Stimulated activated CD4-positive, alpha-beta T cell treated with anti-CD3 and anti-CD28 coated beads, TNF-alpha, amount 100 ng/mL, for 24 hours (primary cell): ENCODE results near the gene LRFN4.
A peak's percentile ranks its signal among the peaks of the same experiment; 100 is the strongest.
"Not testable (repeated sequence)": the region's sequence is repeated elsewhere in the genome, so short reads cannot be mapped to it uniquely, and the experiment has no call there.

Experiments
- DNase-seq, 3 experiments: peaks; one replicate each; pipeline ENCODE4 v3.0.0-alpha.2; 2020; ENCODE audit warnings: low read depth in 3 of 3

LRFN4 gene

DNA sequence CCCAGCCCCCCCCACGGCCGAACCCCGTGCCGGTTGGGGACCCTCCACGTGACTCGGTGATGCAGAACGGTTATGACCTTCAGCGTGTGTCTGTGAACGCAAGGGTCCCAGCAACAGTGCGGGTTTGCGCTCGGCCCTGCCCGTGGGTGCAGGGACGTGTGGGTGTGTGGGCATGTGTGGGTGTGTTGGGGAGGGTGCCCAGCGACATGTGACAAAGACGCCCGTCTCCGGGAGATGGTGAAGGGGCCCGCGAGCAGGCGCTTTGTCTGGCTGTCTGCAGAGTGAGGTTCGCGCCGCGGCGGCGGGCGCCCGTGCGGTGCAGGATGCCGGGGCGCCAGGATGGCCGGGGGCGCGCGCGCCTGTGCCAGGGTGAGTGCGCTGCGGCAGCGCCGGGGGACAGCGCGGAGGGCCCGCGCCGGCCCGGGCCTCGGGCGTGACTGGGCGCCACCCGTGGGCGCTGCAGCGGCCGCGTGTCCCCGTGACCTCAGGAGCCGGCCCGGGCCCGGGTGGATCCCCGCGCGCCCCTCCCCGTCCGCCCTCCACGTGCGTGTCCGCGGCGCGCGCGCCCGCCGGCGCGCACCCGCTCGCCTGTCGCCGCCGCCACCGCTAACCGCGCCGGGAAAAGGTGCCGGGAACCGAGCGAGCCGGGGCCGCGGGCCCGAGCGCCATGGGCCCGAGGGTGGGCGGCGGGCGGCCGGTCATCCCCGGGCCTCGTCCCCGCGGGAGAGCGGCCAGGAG is at the start of gene LRFN4:
Gene LRFN4 (plus strand): TSS at position 569 of the 738 bp plus-strand sequence. CDS start 681 bp downstream, outside the sequence.
- DNase-seq = peak in 1 of 3 experiments; percentile 36

DNA sequence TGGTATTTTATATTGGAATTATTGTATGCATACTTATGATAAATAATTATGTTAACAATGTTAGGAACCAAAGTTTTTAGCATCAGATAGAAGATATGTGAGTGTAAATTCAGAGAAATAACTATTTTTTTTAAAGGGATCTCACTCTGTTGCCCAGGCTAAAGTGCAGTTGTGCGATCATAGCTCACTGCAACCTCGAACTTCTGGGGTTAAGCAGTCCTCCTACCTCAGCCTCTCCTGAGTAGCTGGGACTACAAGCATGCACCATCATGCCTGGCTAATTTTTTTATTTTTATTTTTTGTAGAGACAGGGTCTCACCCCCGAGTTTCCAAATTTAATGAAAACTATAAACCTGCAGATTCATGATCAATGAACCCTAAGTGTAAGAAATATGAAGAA is 47.3 kb upstream of the LRFN4 start:
- DNase-seq = no peak

DNA sequence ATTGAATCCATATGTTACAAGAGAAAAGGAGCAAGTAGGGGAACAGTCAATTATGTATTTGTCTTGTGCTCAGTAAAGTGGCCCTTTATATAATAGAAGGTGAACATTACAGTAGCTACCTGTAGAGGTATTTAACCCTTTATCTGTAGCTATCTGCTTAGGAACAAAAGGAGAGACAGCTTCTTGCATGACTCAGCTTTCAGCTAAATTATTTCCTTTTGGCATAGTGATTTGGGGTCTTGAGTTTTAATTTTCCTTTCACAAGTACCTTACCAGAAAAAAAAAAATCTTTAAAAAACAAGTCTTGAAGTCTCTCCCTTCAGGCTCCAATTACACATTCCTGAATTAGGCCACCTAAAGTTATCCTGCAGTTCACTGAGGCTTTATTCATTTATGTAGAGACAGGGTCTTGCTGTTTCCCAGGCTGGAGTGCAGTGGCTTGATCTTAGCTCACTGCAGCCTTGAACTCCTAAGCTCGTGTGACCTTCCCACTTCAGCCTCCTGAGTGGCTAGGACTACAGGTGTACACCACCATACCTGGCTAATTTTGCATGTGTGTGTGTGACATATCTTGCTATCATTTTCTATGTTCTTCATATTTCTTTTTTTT is 46.2 kb upstream of the LRFN4 start:
- DNase-seq = no peak

DNA sequence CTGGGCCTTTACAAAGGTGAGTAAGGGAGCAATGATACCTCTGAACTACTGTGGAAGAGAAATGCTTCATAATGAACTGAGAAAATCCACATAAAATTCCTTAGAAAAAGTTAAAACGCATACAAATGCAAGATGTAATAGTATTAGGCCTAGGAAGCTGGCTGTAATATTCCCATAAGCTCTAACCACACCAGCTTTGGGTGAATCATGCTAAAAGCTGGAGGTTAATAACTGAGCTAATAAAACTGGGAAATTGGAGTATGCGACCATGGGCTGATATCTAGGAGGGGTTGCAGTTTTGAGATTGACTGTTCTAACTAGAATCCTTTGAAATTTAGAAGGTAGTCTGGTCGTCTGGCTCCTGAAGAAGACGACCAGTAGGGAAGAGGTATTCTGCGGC is 42.2 kb upstream of the LRFN4 start:
- DNase-seq = no peak

DNA sequence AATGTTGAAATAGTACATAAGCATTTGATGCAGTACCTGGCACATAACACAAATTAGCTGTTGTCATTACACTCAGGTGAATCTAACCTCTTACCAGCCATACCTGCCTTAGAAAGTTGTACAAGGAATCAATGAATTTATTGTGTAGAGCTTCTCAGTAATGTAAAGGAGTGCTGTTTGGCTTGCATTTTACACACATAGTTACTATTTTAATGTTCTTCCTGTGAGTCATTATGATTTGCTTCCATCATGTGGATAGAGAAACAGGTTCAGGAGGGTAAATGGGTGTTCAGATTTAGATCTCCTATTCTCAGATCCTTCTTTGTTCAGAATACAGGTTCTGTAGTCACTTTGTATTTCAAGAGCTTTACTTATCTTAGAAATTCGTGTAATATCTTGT is 41.2 kb upstream of the LRFN4 start:
- no peak for DNase-seq

DNA sequence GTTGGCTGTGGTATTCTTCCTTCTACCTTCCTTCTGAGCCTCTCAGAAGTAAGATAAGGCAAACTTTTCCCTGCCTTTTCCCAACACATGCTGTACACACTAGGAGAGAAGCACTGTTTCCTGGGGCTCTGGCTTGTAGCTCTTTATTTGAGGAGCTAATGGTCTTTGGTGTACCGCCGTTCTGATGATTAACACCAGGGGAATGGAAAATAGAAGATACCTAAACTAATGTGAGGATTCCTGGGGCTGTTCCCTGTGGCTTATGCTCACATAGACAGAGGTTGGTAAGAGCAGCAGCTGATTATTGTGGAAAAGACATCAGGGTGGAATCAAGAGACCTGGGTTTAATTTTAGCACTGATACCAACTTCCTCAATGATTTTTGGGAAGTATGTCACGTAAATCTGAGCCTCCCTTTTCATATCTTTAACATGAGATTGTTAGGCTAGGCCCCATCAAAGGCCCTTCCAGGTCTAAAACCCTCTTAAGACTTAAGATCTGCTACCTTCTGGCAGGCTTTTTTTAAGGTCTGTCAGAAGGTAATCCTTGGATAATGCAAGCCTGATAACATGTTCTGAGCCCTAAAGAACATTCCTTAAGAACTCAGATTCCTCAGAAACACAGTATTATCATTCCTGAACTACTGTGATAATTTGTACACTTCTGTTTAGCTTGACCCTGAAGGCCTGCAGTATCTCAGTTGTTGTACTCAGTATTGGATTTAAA is 38.5 kb upstream of the LRFN4 start:
- DNase-seq = no peak

DNA sequence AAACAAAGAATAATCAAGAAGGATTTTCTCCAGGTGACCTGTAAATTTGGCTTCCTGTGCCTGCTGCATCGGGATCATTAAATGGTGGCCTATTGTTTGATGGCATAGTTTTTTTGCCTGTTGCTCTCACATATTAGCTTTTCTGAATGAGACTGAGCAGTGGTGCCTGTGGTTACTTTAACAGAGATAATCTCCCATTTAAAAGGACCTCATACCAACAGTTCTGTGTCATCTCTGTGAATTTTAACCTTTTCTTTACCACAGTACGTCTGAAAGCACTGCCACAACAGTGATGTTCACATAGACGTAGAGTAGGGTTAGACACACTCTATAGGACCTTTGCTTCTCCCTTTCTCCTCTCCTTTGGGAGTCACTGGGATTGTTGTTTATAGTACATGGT is 36.5 kb upstream of the LRFN4 start:
- DNase-seq = no peak

DNA sequence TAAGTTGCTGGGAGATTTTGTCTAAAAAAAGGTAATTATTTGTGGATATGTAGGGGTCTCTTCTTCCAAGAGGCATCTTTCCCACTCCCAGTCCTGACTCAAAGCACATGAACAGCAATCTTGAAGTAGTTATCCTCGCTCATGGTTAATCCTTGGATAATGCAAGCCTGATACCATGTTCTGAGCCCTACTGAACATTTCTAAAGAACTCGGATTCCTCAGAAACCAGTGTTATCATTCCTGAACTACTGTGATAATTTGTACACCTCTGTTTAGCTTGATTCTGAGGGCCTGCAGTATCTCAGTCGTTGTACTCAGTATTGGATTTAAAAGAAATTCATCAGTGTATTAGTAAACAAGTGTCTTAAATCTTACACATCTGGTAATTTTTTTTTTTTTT is 36.0 kb upstream of the LRFN4 start:
- no peak for DNase-seq

DNA sequence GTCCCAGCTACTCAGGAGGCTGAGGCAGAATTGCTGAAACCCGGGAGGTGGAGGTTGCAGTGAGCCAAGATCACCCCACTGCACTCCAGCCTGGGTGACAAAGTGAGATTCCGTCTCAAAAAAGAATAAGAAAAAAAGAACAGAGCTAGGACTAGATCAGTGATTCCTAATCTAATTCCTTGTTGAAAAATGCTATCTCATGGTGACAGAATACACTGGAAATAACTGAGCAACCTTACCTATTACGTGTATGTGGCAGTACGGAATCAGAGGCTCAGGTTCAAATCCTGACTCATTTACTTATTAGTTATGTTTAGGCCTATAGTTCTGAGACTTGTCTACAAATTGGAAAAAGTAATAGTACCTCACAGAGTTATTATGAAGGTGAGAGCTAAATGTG is 33.2 kb upstream of the LRFN4 start:
- no peak for DNase-seq

DNA sequence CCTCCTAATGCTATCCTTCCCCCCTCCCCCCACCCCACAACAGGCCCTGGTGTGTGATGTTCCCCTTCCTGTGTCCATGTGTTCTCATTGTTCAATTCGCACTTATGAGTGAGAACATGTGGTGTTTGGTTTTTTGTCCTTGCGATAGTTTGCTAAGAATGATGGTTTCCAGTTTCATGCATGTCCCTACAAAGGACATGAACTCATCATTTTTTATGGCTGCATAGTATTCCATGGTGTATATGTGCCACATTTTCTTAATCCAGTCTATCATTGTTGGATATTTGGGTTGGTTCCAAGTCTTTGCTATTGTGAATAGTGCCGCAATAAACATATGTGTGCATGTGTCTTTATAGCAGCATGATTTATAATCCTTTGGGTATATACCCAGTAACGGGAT is 32.3 kb upstream of the LRFN4 start:
- not testable (repeated sequence) for DNase-seq

DNA sequence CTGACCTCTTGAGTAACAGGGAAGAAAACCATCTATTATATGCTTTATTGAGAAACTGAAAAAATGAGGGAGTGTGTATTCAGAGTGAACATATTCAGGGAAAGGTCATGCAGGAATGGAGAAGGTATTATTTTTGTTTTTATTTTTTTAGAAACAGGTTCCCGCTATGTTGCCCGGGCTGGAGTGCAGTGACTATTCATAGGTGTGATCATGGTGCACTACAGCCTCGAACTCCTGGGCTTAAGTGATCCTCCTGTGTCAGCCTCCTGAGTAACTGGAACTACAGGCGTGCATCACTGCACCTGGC is 22.4 kb upstream of the LRFN4 start:
- no peak for DNase-seq

DNA sequence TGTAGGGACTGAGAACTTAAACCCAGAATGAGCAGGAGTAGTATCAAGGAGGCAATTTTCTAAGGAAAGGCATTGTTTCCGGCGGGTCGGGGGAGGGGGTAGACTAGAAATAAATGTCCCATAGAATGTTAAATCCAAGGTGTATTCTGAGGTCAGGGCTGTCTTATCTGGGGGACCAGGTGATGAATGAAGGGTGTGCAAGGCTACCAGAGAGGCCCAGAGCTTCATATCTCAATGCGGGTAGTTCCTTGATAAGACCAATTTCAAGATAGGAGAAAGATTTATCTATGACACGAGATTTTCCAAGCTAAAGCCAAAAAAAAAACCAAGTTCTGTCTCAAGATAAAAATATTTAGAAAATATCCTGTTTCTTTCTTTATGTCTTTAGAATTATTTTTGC is 21.9 kb upstream of the LRFN4 start:
- DNase-seq = no peak

DNA sequence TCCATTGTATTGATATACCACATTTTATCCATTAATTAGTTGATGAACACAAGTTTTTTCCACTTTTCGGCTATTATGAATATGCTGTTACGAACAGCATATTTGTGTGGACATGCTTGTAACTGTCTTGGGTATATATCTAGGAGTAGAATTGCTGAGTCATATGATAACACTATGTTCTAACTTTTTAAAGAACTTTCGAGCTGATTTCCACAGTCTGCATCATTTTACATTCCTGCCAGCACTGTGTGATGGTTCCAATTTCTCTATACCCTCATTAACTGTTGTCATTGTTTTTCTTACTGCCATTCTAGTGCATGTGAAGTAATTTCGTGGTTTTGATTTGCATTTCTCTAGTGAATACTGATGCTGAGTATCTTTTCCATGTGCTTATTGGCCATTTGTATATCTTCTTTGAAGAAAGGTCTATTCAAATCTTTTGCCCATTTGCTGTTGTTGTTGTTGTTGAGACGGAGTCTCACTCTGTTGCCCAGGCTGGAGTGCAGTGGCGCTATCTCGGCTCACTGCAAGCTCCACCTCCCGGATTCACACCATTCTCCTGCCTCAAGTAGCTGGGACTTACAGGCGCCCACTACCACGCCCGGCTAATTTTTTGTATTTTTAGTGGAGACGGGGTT is 21.0 kb upstream of the LRFN4 start:
- no peak for DNase-seq

DNA sequence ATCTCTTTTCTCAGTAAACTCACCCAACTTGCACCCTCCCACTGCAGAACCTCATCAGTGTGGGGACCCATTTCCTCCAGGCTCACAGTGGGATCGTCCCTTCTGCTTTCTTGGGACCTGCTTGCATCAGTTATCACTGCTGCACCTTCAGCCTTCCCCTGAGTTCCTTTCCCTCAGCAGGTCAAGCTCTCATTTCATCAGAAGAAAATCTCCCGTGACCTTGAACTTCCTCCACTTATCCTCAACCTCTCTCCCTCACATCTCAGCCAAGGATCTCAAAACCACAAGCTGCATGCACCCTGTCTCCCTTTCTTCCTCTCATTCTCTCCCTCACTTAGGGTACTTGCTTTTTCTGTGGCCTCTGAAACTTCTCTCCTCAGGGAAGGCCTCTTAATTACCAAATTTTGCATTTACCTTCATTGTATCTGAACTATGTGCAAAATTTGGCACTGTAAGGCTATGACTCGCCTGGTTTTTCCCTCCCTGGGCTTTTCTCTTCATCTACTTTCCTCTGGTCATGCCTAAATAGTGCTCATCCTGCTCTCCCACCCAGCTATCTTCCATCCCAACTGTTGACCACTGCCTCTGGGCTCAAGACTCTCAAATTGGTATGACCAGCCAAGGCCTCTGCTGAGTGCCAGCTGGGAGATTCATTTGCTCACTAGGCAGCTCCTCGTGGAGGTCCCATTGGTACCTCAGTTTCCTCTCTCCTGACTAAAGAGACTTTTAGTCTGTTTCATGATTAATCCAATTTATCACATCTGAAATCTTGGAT is 16.4 kb upstream of the LRFN4 start:
- no peak for DNase-seq

DNA sequence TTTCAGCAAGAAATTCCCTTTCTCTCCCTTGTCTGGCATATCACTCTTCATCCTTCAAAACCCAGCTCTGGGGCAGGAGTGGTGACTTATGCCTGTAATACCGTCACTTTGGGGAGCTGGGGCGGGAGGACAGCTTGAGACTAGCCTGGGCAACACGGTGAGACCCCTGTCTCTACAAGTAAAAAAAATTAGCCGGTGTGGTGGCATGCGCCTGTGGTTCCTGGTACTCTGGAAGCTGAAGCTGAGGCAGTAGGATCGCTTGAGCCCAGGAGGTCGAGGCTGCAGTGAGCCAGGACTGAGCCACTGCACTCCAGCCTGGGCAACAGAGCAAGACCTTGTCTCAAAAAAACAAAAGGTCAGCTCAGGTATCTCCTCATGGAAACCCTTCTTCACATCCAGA is 15.0 kb upstream of the LRFN4 start:
- no peak for DNase-seq

DNA sequence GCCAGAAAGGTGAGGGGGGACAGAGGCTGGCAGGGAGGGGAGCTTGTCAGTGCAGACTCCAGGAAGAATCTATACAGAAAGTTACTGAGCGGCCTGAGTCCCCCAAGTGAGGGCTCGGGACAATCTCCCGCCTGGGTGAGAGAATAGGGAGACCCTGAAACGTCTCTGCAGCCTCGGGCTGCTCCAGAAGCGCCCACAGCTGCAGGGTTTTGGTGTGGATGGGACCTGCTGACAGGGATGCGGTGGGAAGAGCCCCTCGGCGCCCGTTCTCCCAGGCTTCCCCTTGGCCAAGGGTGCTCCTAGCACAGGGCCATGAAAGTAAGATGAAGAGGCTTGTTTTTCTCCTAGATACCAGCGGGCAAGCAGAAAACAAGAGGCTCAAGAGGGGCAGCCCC is 14.4 kb upstream of the LRFN4 start:
- DNase-seq = no peak

DNA sequence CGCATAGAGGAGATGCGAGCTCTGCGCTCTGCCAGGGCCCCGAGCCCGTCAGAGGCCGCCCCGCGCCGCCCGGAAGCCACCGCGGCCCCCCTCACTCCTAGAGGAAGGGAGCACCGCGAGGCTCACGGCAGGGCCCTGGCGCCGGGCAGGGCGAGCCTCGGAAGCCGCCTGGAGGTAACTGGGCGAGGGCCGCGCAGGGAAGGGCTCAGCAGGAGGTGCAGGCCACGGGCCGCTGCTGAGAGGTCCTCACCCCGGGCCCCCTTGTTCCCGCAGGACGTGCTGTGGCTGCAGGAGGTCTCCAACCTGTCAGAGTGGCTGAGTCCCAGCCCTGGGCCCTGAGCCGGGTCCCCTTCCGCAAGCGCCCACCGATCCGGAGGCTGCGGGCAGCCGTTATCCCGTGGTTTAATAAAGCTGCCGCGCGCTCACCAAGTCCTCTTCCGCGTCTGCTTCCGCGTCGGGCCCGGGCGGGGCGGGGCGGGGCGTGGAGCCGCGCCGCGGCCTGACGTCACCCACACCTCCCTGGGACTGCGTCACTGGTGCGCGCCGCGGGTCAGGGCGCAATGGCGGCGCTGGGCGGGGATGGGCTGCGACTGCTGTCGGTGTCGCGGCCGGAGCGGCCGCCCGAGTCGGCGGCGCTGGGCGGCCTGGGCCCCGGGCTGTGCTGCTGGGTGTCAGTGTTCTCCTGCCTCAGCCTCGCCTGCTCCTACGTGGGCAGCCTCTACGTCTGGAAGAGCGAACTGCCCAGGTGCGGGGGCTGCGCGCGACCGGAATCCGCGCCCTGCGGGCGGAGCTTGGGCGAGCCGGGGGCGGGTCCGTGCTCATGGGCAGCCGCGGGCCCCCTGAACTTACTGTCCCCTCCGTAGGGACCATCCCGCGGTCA is 13.7 kb upstream of the LRFN4 start, which contains the start of gene RCE1:
Gene RCE1 (plus strand): TSS at position 546 of the 880 bp plus-strand sequence. CDS start 15 bp downstream, at position 561.
- DNase-seq = peak; percentile 78 to 85 (median 84)

DNA sequence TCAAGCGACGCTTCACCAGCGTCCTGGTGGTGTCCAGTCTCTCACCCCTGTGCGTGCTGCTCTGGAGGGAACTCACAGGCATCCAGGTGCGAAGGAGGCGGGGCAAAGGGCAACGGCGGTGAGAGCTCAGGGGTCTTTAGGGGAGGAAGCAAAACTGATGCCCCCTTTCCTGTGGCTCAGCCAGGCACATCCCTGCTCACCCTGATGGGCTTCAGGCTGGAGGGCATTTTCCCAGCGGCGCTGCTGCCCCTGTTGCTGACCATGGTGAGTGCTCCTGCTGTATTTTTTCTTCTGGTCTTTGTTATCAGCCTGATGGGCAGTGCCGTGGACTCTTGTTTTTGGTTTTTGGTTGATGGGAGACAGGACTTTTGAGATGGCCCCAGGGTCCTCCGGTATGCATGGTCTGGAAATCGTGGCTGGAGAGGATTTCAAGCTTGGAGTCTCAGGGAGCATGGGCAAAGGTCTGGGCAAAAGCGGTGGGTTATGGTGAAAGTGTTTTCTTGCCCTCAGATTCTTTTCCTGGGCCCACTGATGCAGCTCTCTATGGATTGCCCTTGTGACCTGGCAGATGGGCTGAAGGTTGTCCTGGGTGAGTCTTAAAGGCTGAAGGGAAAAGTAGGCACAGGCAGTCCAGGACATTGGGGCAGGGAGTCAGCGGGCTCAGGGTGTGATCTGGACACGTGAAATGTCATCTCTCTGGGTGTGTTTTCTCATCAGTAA is 12.9 kb upstream of the LRFN4 start:
- no peak for DNase-seq

DNA sequence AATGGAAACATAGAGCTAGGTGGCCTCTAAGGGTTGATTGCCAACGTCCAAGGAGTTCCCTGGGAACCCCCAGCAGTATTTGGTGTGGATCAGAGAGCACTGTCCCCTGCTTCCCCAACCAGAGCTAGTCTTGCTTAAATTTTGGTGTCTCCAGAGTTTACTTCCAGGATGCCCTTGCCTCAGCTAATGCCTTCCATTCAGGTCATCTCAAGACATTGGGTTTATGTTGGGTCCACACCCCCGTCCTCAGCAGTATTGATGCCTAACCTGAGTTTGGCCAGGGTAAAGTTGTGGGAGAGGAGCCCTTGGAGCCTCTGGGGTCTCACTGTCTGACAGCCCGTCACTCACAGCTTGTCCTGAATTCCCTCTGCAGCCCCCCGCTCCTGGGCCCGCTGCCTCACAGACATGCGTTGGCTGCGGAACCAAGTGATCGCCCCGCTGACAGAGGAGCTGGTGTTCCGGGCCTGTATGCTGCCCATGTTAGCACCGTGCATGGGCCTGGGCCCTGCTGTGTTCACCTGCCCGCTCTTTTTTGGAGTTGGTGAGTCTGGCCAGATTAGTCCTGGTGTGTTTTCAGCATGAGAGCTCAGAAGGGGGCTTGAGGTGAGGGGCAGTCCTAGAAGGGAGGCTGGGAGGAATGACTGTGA is 12.2 kb upstream of the LRFN4 start:
- no peak for DNase-seq
